ENCODE data around the gene APBB2.

Gene APBB2

GRCh38 chr4:40881096-40881495 lies 333.2 kb downstream of the APBB2 start:
- DNase-seq = no peak

GRCh38 chr4:40878548-40879055 lies 335.7 kb downstream of the APBB2 start:
- DNase-seq = no peak

GRCh38 chr4:40877081-40877480 lies 337.3 kb downstream of the APBB2 start:
- no peak for DNase-seq

GRCh38 chr4:40875507-40876150 lies 338.7 kb downstream of the APBB2 start:
- no peak for DNase-seq

GRCh38 chr4:40874901-40875300 lies 339.4 kb downstream of the APBB2 start:
- no peak for DNase-seq

- DNase-seq = no peak
Measured at GRCh38 chr4:40874331-40874730, 340.0 kb downstream of the APBB2 start.

GRCh38 chr4:40871695-40872250 lies 342.6 kb downstream of the APBB2 start:
- no peak for DNase-seq

- DNase-seq = no peak
Measured at GRCh38 chr4:40870150-40870549, 344.2 kb downstream of the APBB2 start.

- no peak for DNase-seq
Measured at GRCh38 chr4:40865696-40866095, 348.6 kb downstream of the APBB2 start.

GRCh38 chr4:40864531-40864930 lies 349.8 kb downstream of the APBB2 start:
- no peak for DNase-seq

- DNase-seq = no peak
Measured at GRCh38 chr4:40858962-40859361, 355.4 kb downstream of the APBB2 start.

GRCh38 chr4:40857956-40858355 lies 356.4 kb downstream of the APBB2 start:
- DNase-seq = peak; percentile 27

- no peak for DNase-seq
Measured at GRCh38 chr4:40856840-40857362, 357.4 kb downstream of the APBB2 start.

GRCh38 chr4:40856277-40856839 lies 358.0 kb downstream of the APBB2 start:
- DNase-seq = no peak

- DNase-seq = no peak
Measured at GRCh38 chr4:40850496-40850895, 363.8 kb downstream of the APBB2 start.

- no peak for DNase-seq
Measured at GRCh38 chr4:40848940-40849339, 365.4 kb downstream of the APBB2 start.

GRCh38 chr4:40848251-40848650 lies 366.1 kb downstream of the APBB2 start:
- no peak for DNase-seq

- no peak for DNase-seq
Measured at GRCh38 chr4:40846532-40846931, 367.8 kb downstream of the APBB2 start.

GRCh38 chr4:40845154-40845835 lies 369.0 kb downstream of the APBB2 start:
- DNase-seq = no peak

GRCh38 chr4:40844261-40844660 lies 370.1 kb downstream of the APBB2 start:
- no peak for DNase-seq

- DNase-seq = peak; percentile 35
Measured at GRCh38 chr4:40843696-40844095, 370.6 kb downstream of the APBB2 start.

GRCh38 chr4:40842725-40843423 lies 371.5 kb downstream of the APBB2 start:
- DNase-seq = no peak

GRCh38 chr4:40842318-40842717 lies 372.0 kb downstream of the APBB2 start:
- DNase-seq = peak; percentile 43

All from MV-4-11 (cell line).